HepG2 (cell line): ENCODE data around the gene SURF1. TPM values are rescaled to one million over a fixed set of nuclear protein-coding genes. Genes with fewer than 3 reads are reported as not detected.

Experiments
- ARNT2 ChIP-seq: sonication (generic); formaldehyde crosslinking; IDR thresholded peaks from 2 replicates; pipeline ENCODE4 v1.8.0; 2022; ENCODE audit warnings: mild to moderate bottlenecking, low read depth, missing genetic modification reagents, moderate library complexity
- GATAD2A ChIP-seq: IDR thresholded peaks from 2 replicates; pipeline ENCODE4 v1.6.1; 2016
- GLI4 ChIP-seq: sonication (generic); formaldehyde crosslinking; IDR thresholded peaks from 2 replicates; pipeline ENCODE4 v1.5.1; 2020; ENCODE audit warnings: missing genetic modification reagents, mild to moderate bottlenecking, moderate library complexity, borderline replicate concordance
- HDAC6 ChIP-seq: fragments of 200-600 bp; sonication (generic); IDR thresholded peaks from 2 replicates; pipeline ENCODE4 v1.7.0; 2017; ENCODE audit warnings: mild to moderate bottlenecking, antibody characterized with exemption, low read length, low read depth
- HHEX ChIP-seq: IDR thresholded peaks from 2 replicates; pipeline ENCODE4 v1.6.1; 2016; ENCODE audit warnings: control low read depth
- KMT2A ChIP-seq: sonication (generic); formaldehyde crosslinking; IDR thresholded peaks from 2 replicates; pipeline ENCODE4 v1.4.0; 2020; ENCODE audit warnings: missing genetic modification reagents
- RAD51 ChIP-seq: fragments of 450-650 bp; IDR thresholded peaks from 2 replicates; pipeline ENCODE4 v1.6.1; 2016; ENCODE audit warnings: borderline replicate concordance
- RFXANK ChIP-seq: IDR thresholded peaks from 2 replicates; pipeline ENCODE4 v1.6.1; 2016
- SATB2 ChIP-seq: sonication (generic); formaldehyde crosslinking; IDR thresholded peaks from 2 replicates; pipeline ENCODE4 v1.5.0; 2020; ENCODE audit warnings: missing genetic modification reagents
- SUZ12 ChIP-seq: fragments of 150-350 bp; IDR thresholded peaks from 2 replicates; pipeline ENCODE4 v1.6.1; 2014; ENCODE audit warnings: low read depth, low read length
- ZNF468 ChIP-seq: sonication (generic); formaldehyde crosslinking; IDR thresholded peaks from 2 replicates; pipeline ENCODE4 v1.8.0; 2022; ENCODE audit warnings: mild to moderate bottlenecking, moderate library complexity, missing genetic modification reagents
- ZNF629 ChIP-seq: sonication (generic); formaldehyde crosslinking; conservative IDR thresholded peaks from 2 replicates; pipeline ENCODE4 v1.5.0; 2020; ENCODE audit warnings: missing genetic modification reagents
- polyA plus RNA-seq, 8 experiments: library from polyadenylated mRNA; depleted of rRNA in 3 of 8; stranded (reverse) in 7 of 8; unstranded in 1 of 8; fragments of >200 nt; fragmentation: Illumina TruSeq in 4 of 8; extraction: Trizol in 4 of 8; gene quantifications; 2 replicates each; pipeline versions ENCODE4 v1.2.1 to v1.2.3, GENCODE V29; 2011 to 2016; ENCODE audit warnings: low read depth in 4 of 8, missing spikeins in 1 of 8, mixed read lengths in 1 of 8; ENCODE audit not compliant: insufficient read depth in 1 of 8
- total RNA-seq, 5 experiments: library from RNA; depleted of rRNA; stranded (reverse); fragments of >200 nt; fragmentation: Illumina TruSeq; extraction: Trizol; gene quantifications; 2 replicates each; pipeline ENCODE4 v1.2.3, GENCODE V29; 2016; ENCODE audit warnings: low read depth in 1 of 5
- TF ChIP-seq, protein P1 (sequence below): sonication (generic); formaldehyde crosslinking; IDR thresholded peaks from 2 replicates; pipeline ENCODE4 v1.4.0; 2020; ENCODE audit warnings: missing genetic modification reagents, borderline replicate concordance
- TF ChIP-seq, protein P2 (sequence below): sonication (generic); formaldehyde crosslinking; IDR thresholded peaks from 2 replicates; pipeline ENCODE4 v1.8.0; 2023; ENCODE audit warnings: mild to moderate bottlenecking, missing genetic modification reagents
- TF ChIP-seq, protein P3 (sequence below): sonication (generic); formaldehyde crosslinking; IDR thresholded peaks from 2 replicates; pipeline ENCODE4 v1.4.0; 2020; ENCODE audit warnings: missing genetic modification reagents
- TF ChIP-seq, protein P4 (sequence below): sonication (generic); formaldehyde crosslinking; IDR thresholded peaks from 2 replicates; pipeline ENCODE4 v1.4.0; 2020; ENCODE audit warnings: missing genetic modification reagents
- TF ChIP-seq, protein P5 (sequence below): sonication (generic); formaldehyde crosslinking; IDR thresholded peaks from 2 replicates; pipeline ENCODE4 v1.4.0; 2020; ENCODE audit warnings: missing genetic modification reagents

Gene SURF1
- total and polyA plus RNA-seq, 2 of the 13 experiments (the other 11 are each of a cell fraction or from before 2014, with no cell fraction given), result 17.8 to 40.7 TPM

DNA sequence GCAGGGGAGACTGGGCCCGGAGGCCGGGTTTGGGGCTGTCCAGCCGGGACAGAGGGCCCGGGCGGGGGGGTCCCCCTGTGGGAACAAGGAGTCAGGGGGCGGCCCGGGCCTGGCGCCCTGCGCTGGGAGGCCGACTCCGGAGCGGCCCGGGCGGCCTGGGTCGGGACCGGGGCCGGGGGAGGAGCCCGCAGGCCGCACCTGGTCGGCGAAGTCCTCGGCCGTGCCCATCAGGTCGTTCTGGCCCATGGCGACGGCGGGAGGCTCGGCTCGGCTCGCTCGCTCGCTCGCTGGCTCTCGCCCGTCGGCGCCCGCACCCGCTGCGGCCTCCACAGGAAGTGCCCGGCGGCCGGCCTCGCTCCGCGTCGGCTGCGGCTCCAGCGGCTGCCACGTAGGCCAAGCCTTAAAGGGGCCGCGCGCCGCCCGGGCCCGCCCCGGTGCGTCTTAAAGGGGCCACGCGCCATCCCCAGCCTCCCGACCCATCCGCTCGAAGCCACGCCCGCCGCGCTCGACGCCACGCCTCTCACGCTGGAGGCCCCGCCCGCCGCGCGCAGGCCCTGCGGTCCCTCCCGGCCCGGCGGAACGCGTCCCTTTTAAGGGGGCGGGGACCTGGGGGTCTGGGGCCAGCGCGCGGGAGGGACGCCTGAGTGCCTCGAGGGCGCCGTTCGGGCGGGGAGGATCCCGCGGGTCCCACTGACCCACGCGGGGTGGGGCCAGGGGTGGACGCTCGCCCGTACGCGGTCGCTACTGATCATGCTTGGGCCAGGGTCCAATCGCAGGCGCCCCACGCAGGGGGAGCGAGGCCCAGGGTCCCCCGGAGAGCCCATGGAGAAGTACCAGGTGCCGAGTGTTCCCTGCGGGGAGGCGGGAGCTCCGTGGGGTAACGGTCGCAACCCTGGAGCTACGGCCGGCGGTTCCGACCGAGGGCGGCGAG lies 19.7 kb upstream of the SURF1 start, which contains the start of the genes STKLD1 and SURF4 (continued):
- TF ChIP-seq, protein P1, sequence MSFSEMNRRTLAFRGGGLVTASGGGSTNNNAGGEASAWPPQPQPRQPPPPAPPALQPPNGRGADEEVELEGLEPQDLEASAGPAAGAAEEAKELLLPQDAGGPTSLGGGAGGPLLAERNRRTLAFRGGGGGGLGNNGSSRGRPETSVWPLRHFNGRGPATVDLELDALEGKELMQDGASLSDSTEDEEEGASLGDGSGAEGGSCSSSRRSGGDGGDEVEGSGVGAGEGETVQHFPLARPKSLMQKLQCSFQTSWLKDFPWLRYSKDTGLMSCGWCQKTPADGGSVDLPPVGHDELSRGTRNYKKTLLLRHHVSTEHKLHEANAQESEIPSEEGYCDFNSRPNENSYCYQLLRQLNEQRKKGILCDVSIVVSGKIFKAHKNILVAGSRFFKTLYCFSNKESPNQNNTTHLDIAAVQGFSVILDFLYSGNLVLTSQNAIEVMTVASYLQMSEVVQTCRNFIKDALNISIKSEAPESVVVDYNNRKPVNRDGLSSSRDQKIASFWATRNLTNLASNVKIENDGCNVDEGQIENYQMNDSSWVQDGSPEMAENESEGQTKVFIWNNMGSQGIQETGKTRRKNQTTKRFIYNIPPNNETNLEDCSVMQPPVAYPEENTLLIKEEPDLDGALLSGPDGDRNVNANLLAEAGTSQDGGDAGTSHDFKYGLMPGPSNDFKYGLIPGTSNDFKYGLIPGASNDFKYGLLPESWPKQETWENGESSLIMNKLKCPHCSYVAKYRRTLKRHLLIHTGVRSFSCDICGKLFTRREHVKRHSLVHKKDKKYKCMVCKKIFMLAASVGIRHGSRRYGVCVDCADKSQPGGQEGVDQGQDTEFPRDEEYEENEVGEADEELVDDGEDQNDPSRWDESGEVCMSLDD (CRISPR knock-in tag), result 0 out of 2 replicates have a peak, but pooled peaks have one; percentile 5
- TF ChIP-seq SUZ12, result no peak
- peak; percentile 8; the same call in 1 of the 2 replicates for TF ChIP-seq KMT2A (CRISPR knock-in tag)
- no peak for TF ChIP-seq HHEX (CRISPR knock-in tag)
- TF ChIP-seq RFXANK (CRISPR knock-in tag), result no peak
- TF ChIP-seq RAD51, result no peak
- TF ChIP-seq ARNT2 (CRISPR knock-in tag), result peak; percentile 90; the same call in 1 of the 2 replicates
- TF ChIP-seq, protein P2, sequence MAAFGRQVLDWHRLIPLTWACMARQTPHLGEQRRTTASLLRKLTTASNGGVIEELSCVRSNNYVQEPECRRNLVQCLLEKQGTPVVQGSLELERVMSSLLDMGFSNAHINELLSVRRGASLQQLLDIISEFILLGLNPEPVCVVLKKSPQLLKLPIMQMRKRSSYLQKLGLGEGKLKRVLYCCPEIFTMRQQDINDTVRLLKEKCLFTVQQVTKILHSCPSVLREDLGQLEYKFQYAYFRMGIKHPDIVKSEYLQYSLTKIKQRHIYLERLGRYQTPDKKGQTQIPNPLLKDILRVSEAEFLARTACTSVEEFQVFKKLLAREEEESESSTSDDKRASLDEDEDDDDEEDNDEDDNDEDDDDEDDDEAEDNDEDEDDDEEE (CRISPR knock-in tag), result no peak
- TF ChIP-seq ZNF629 (CRISPR knock-in tag), result no peak
- TF ChIP-seq, protein P3, sequence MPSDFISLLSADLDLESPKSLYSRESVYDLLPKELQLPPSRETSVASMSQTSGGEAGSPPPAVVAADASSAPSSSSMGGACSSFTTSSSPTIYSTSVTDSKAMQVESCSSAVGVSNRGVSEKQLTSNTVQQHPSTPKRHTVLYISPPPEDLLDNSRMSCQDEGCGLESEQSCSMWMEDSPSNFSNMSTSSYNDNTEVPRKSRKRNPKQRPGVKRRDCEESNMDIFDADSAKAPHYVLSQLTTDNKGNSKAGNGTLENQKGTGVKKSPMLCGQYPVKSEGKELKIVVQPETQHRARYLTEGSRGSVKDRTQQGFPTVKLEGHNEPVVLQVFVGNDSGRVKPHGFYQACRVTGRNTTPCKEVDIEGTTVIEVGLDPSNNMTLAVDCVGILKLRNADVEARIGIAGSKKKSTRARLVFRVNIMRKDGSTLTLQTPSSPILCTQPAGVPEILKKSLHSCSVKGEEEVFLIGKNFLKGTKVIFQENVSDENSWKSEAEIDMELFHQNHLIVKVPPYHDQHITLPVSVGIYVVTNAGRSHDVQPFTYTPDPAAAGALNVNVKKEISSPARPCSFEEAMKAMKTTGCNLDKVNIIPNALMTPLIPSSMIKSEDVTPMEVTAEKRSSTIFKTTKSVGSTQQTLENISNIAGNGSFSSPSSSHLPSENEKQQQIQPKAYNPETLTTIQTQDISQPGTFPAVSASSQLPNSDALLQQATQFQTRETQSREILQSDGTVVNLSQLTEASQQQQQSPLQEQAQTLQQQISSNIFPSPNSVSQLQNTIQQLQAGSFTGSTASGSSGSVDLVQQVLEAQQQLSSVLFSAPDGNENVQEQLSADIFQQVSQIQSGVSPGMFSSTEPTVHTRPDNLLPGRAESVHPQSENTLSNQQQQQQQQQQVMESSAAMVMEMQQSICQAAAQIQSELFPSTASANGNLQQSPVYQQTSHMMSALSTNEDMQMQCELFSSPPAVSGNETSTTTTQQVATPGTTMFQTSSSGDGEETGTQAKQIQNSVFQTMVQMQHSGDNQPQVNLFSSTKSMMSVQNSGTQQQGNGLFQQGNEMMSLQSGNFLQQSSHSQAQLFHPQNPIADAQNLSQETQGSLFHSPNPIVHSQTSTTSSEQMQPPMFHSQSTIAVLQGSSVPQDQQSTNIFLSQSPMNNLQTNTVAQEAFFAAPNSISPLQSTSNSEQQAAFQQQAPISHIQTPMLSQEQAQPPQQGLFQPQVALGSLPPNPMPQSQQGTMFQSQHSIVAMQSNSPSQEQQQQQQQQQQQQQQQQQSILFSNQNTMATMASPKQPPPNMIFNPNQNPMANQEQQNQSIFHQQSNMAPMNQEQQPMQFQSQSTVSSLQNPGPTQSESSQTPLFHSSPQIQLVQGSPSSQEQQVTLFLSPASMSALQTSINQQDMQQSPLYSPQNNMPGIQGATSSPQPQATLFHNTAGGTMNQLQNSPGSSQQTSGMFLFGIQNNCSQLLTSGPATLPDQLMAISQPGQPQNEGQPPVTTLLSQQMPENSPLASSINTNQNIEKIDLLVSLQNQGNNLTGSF (CRISPR knock-in tag), result peak; percentile 77; the same call in 1 of the 2 replicates
- no peak for TF ChIP-seq ZNF468 (CRISPR knock-in tag)
- TF ChIP-seq GATAD2A (CRISPR knock-in tag), result no peak
- peak; percentile 25 for TF ChIP-seq SATB2 (CRISPR knock-in tag)
- no peak for TF ChIP-seq GLI4
- TF ChIP-seq HDAC6, result no peak
- TF ChIP-seq, protein P4, sequence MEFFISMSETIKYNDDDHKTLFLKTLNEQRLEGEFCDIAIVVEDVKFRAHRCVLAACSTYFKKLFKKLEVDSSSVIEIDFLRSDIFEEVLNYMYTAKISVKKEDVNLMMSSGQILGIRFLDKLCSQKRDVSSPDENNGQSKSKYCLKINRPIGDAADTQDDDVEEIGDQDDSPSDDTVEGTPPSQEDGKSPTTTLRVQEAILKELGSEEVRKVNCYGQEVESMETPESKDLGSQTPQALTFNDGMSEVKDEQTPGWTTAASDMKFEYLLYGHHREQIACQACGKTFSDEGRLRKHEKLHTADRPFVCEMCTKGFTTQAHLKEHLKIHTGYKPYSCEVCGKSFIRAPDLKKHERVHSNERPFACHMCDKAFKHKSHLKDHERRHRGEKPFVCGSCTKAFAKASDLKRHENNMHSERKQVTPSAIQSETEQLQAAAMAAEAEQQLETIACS (CRISPR knock-in tag), result no peak
- TF ChIP-seq, protein P5, sequence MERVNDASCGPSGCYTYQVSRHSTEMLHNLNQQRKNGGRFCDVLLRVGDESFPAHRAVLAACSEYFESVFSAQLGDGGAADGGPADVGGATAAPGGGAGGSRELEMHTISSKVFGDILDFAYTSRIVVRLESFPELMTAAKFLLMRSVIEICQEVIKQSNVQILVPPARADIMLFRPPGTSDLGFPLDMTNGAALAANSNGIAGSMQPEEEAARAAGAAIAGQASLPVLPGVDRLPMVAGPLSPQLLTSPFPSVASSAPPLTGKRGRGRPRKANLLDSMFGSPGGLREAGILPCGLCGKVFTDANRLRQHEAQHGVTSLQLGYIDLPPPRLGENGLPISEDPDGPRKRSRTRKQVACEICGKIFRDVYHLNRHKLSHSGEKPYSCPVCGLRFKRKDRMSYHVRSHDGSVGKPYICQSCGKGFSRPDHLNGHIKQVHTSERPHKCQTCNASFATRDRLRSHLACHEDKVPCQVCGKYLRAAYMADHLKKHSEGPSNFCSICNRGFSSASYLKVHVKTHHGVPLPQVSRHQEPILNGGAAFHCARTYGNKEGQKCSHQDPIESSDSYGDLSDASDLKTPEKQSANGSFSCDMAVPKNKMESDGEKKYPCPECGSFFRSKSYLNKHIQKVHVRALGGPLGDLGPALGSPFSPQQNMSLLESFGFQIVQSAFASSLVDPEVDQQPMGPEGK, result peak; percentile 80
